PC-3 (cell line): ENCODE measurements around the gene RHOBTB3.

Source experiments
- EZH2 ChIP-seq: fragments of 300-600 bp; sonication (generic); IDR thresholded peaks from one replicate; pipeline ENCODE4 v1.6.1; 2017; ENCODE audit warnings: antibody characterized with exemption, mild to moderate bottlenecking, low read length; ENCODE audit not compliant: unreplicated experiment
- EZH2phosphoT487 ChIP-seq: fragments of 300-600 bp; sonication (generic); IDR thresholded peaks from 2 replicates; pipeline ENCODE4 v1.6.1; 2018; ENCODE audit warnings: mild to moderate bottlenecking, antibody characterized with exemption, low read length, borderline replicate concordance
- TF ChIP-seq, protein P1 (sequence below): fragments of 300-600 bp; sonication (generic); conservative IDR thresholded peaks from 2 replicates; pipeline ENCODE4 v1.5.1; 2017; ENCODE audit warnings: antibody characterized with exemption, low read depth, mild to moderate bottlenecking, low read length

GRCh38 chr5:95711501-95712346 is 19.4 kb upstream of the RHOBTB3 start:
- TF ChIP-seq EZH2phosphoT487 (no peak), EZH2 (no peak)
- TF ChIP-seq, protein P1, sequence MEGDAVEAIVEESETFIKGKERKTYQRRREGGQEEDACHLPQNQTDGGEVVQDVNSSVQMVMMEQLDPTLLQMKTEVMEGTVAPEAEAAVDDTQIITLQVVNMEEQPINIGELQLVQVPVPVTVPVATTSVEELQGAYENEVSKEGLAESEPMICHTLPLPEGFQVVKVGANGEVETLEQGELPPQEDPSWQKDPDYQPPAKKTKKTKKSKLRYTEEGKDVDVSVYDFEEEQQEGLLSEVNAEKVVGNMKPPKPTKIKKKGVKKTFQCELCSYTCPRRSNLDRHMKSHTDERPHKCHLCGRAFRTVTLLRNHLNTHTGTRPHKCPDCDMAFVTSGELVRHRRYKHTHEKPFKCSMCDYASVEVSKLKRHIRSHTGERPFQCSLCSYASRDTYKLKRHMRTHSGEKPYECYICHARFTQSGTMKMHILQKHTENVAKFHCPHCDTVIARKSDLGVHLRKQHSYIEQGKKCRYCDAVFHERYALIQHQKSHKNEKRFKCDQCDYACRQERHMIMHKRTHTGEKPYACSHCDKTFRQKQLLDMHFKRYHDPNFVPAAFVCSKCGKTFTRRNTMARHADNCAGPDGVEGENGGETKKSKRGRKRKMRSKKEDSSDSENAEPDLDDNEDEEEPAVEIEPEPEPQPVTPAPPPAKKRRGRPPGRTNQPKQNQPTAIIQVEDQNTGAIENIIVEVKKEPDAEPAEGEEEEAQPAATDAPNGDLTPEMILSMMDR = no peak
